HG02943 (cell line): Measurements from ENCODE around the gene PTPN9.

Experiments used
- ATAC-seq: cut with Tn5 transposase; IDR thresholded peaks from one replicate; pipeline ENCODE4 v1.9.1; 2021; ENCODE audit warnings: mild to moderate bottlenecking, low read depth, moderate library complexity; ENCODE audit not compliant: unreplicated experiment

The PTPN9 gene

GRCh38 chr15:75430259-75430658 lies 148.9 kb downstream of the PTPN9 start:
- ATAC-seq = no peak

GRCh38 chr15:75428152-75428551 lies 151.0 kb downstream of the PTPN9 start:
- no peak for ATAC-seq

GRCh38 chr15:75425966-75426500 lies 153.1 kb downstream of the PTPN9 start:
- ATAC-seq = no peak

GRCh38 chr15:75422554-75422953 lies 156.6 kb downstream of the PTPN9 start:
- ATAC-seq = no peak

- ATAC-seq = no peak
Measured at GRCh38 chr15:75420698-75421097, 158.4 kb downstream of the PTPN9 start.

- no peak for ATAC-seq
Measured at GRCh38 chr15:75416584-75416983, 162.5 kb downstream of the PTPN9 start.
